Measurements from ENCODE around the gene ADAMTS2.

ADAMTS2 gene

DNA sequence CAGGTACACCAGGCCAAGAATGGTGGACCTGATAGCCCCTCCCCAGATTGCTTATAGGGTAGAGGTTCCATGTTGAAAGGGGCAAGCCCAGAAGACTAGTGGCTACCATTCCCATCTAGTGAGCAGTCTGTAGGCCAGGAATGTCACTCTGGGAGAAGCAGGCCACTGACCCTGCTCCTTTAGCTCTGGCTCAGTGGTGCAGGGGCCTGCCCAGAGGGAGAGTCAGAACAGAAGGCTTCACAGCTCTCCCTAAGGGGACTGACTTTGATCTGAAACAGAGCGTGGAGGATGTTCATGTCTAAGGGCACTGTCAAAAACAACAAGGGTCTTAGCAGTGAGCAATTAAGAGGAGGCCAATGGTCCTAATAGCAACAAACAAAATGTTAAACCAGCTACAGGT, 203.4 kb downstream of the ADAMTS2 start:
- no peak for TF ChIP-seq CTCF (IDR thresholded peaks at IDR 0.05; ENCODE audit: low read depth, low read length)
- H3K4me3 ChIP-seq (ENCODE audit: low read depth, low read length), result no peak overlapping the region

DNA sequence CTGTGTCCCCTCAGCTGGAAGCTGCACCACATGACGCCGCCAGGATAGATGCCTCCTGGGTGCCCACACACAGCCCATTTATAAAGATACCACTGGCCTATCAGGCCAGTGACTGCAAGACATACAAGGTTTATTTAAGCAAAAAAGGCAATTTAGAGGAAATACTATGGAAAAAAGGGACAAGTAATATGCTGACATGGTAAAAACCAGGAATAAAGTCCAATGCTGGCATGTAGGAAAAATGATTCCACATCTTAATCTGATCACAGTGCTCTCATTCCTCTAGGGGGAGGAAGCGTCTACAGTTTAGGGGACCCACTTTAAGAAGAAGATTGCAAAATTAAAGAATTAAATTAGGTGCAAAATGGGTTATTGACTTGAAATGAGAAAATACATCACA, 205.0 kb downstream of the ADAMTS2 start:
- no peak for TF ChIP-seq CTCF (IDR thresholded peaks at IDR 0.05; ENCODE audit: low read depth, low read length)
- H3K4me3 ChIP-seq (ENCODE audit: low read depth, low read length), result no peak overlapping the region

DNA sequence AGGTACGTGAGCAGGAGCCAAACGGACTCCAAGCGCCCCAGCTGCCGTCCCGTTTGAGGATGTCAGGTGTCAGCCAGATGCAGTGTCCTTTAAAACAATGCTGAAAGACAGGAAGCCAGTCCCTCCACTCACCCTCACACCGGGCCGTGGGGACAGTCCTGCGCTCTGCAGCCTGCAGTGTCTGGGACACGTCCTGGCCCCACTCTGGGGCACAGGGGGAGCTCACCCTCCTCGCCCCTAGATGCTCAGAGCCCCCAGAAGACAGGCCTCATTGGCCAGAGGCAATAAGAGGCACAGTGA, 205.4 kb downstream of the ADAMTS2 start:
- no peak for TF ChIP-seq CTCF (IDR thresholded peaks at IDR 0.05; ENCODE audit: low read depth, low read length)
- H3K4me3 ChIP-seq (ENCODE audit: low read depth, low read length), result no peak overlapping the region

- no peak for TF ChIP-seq CTCF (IDR thresholded peaks at IDR 0.05; ENCODE audit: low read depth, low read length)
- no peak overlapping the region for H3K4me3 ChIP-seq (ENCODE audit: low read depth, low read length)
Measured at GRCh38 chr5:179139111-179139935, 205.9 kb downstream of the ADAMTS2 start.

GRCh38 chr5:179138568-179138925, 206.7 kb downstream of the ADAMTS2 start:
- TF ChIP-seq CTCF (IDR thresholded peaks at IDR 0.05; ENCODE audit: low read depth, low read length), result no peak
- H3K4me3 ChIP-seq (ENCODE audit: low read depth, low read length), result no peak overlapping the region

GRCh38 chr5:179137643-179138567, 207.4 kb downstream of the ADAMTS2 start:
- TF ChIP-seq CTCF (IDR thresholded peaks at IDR 0.05; ENCODE audit: low read depth, low read length), result no peak
- no peak overlapping the region for H3K4me3 ChIP-seq (ENCODE audit: low read depth, low read length)

Data from WI38 (cell line).